Measurements from ENCODE around the gene TBC1D8. TPM values are rescaled to one million over a fixed set of nuclear protein-coding genes. Genes with fewer than 3 reads are reported as not detected.
A peak's percentile ranks its signal among the peaks of the same experiment; 100 is the strongest.

Gene TBC1D8
- total RNA-seq, 1 experiment from 2014 or later = 139 TPM

- Histone ChIP-seq H3K4me1 (ENCODE audit: control insufficient read depth, insufficient read depth, low read length) (peaks cover 93% of the 10 kb centered on the region), H3K36me3 (ENCODE audit: control insufficient read depth, insufficient read depth, low read length) (no peaks in the 10 kb centered on the region), H3K9me3 (ENCODE audit: control insufficient read depth, insufficient read depth, low read depth, low read length) (no peaks in the 10 kb centered on the region), H3K27ac (ENCODE audit: low read length) (peak overlapping the region; percentile 100), H3K4me3 (ENCODE audit: low read depth in 2 of 2, low read length in 2 of 2) (no peak overlapping the region), H3K27me3 (ENCODE audit: control insufficient read depth, insufficient read depth, low read length) (no peaks in the 10 kb centered on the region)
- CTCF ChIA-PET = no interaction called here
- no peak for TF ChIP-seq CTCF (IDR thresholded peaks at IDR 0.05)
- TF ChIP-seq POLR2AphosphoS5 (IDR thresholded peaks at IDR 0.05; ENCODE audit: low read depth, low read length) = no peak
- no peak for TF ChIP-seq TCF7L2 (IDR thresholded peaks at IDR 0.05; ENCODE audit: low read depth, low read length)
- no peak for TF ChIP-seq SIN3A (IDR thresholded peaks at IDR 0.05; ENCODE audit: borderline replicate concordance, insufficient read depth, low read depth, low read length)
- no peak for TF ChIP-seq REST (IDR thresholded peaks at IDR 0.05; ENCODE audit: insufficient read depth in 1 of 2, low read depth in 2 of 2, low read length in 1 of 2)
- ATAC-seq (no peak), DNase-seq (ENCODE audit: low read depth, low spot score) (no peak)
- POLR2A ChIA-PET = no interaction called here
- in situ Hi-C loops (cut with HindIII; ENCODE audit: low pct_unique_long_range_greater_than_20kb, low sequenced_read_pairs) = no loop called here
- intact Hi-C loops (cut with micrococcal nuclease; ENCODE audit: unreplicated experiment) = loop anchor here (5.0 kb wide), 1 partner anchor 35 kb away; no protein-coding TSS in a partner anchor
- no TSS peak for BruUV-seq (replicated peaks)
Measured at GRCh38 chr2:101112772-101113157, 38.4 kb downstream of the TBC1D8 start.

- in situ Hi-C loops (cut with HindIII; ENCODE audit: low pct_unique_long_range_greater_than_20kb, low sequenced_read_pairs) = no loop called here
- intact Hi-C loops (cut with micrococcal nuclease; ENCODE audit: unreplicated experiment) = loop anchor here (5.0 kb wide), 1 partner anchor 35 kb away; no protein-coding TSS in a partner anchor
- peak; percentile 9; the same call in 1 of the 2 replicates for ATAC-seq
- peak overlapping the region; percentile 100 for H3K27ac ChIP-seq (ENCODE audit: low read length)
- no TSS peak for BruUV-seq (replicated peaks)
- H3K4me3 ChIP-seq (ENCODE audit: low read depth in 2 of 2, low read length in 2 of 2) = 0 out of 4 replicates have a peak overlapping the region, but pooled peaks of 1 of the 2 experiments have one; percentile 2
- POLR2A ChIA-PET = no interaction called here
- no peaks in the 10 kb centered on the region for H3K36me3 ChIP-seq (ENCODE audit: control insufficient read depth, insufficient read depth, low read length)
- H3K27me3 ChIP-seq (ENCODE audit: control insufficient read depth, insufficient read depth, low read length) = no peaks in the 10 kb centered on the region
- TF ChIP-seq CTCF (IDR thresholded peaks at IDR 0.05) (no peak), SIN3A (IDR thresholded peaks at IDR 0.05; ENCODE audit: borderline replicate concordance, insufficient read depth, low read depth, low read length) (no peak), TCF7L2 (IDR thresholded peaks at IDR 0.05; ENCODE audit: low read depth, low read length) (no peak), POLR2AphosphoS5 (IDR thresholded peaks at IDR 0.05; ENCODE audit: low read depth, low read length) (no peak; the same call in 1 of the 2 replicates), REST (IDR thresholded peaks at IDR 0.05; ENCODE audit: insufficient read depth in 1 of 2, low read depth in 2 of 2, low read length in 1 of 2) (no peak)
- CTCF ChIA-PET = no interaction called here
- DNase-seq (ENCODE audit: low read depth, low spot score) = no peak
- peaks cover 95% of the 10 kb centered on the region for H3K4me1 ChIP-seq (ENCODE audit: control insufficient read depth, insufficient read depth, low read length)
- no peaks in the 10 kb centered on the region for H3K9me3 ChIP-seq (ENCODE audit: control insufficient read depth, insufficient read depth, low read depth, low read length)
Measured at GRCh38 chr2:101111917-101112771, 39.0 kb downstream of the TBC1D8 start.

Data from Panc1 (cell line).